Cerebellar cortex (tissue), 1 donor: ENCODE measurements around the gene MACROD2.

Source experiments
- DNase-seq: peaks from one replicate; pipeline ENCODE4 v3.0.0-alpha.2; 2015; ENCODE audit warnings: low spot score

Gene MACROD2

GRCh38 chr20:15222502-15223330, 1227.4 kb downstream of the MACROD2 start:
- DNase-seq = no peak

- no peak for DNase-seq
Observed at GRCh38 chr20:15224199-15224598, 1228.9 kb downstream of the MACROD2 start.

- no peak for DNase-seq
Observed at GRCh38 chr20:15227102-15227501, 1231.8 kb downstream of the MACROD2 start.

GRCh38 chr20:15232243-15232642, 1236.9 kb downstream of the MACROD2 start:
- no peak for DNase-seq

GRCh38 chr20:15235471-15236198, 1240.3 kb downstream of the MACROD2 start:
- DNase-seq = no peak

- DNase-seq = no peak
Observed at GRCh38 chr20:15236812-15237211, 1241.5 kb downstream of the MACROD2 start.

GRCh38 chr20:15239542-15240206, 1244.4 kb downstream of the MACROD2 start:
- DNase-seq = no peak

- no peak for DNase-seq
Observed at GRCh38 chr20:15240801-15241200, 1245.5 kb downstream of the MACROD2 start.

GRCh38 chr20:15241681-15242080, 1246.4 kb downstream of the MACROD2 start:
- no peak for DNase-seq

- DNase-seq = peak; percentile 51
Observed at GRCh38 chr20:15242773-15243172, 1247.5 kb downstream of the MACROD2 start.

GRCh38 chr20:15245896-15246295, 1250.6 kb downstream of the MACROD2 start:
- no peak for DNase-seq

GRCh38 chr20:15248618-15249395, 1253.5 kb downstream of the MACROD2 start:
- no peak for DNase-seq

- DNase-seq = no peak
Observed at GRCh38 chr20:15251171-15251570, 1255.9 kb downstream of the MACROD2 start.

GRCh38 chr20:15252304-15252703, 1257.0 kb downstream of the MACROD2 start:
- peak; percentile 88 for DNase-seq

- no peak for DNase-seq
Observed at GRCh38 chr20:15253431-15253830, 1258.1 kb downstream of the MACROD2 start.

GRCh38 chr20:15256676-15257568, 1261.6 kb downstream of the MACROD2 start:
- no peak for DNase-seq

GRCh38 chr20:15257569-15257870, 1262.2 kb downstream of the MACROD2 start:
- no peak for DNase-seq

- no peak for DNase-seq
Observed at GRCh38 chr20:15265581-15266309, 1270.4 kb downstream of the MACROD2 start.

- DNase-seq = no peak
Observed at GRCh38 chr20:15267935-15268334, 1272.6 kb downstream of the MACROD2 start.

GRCh38 chr20:15278041-15278440, 1282.7 kb downstream of the MACROD2 start:
- no peak for DNase-seq
